ENCODE measurements around the gene HAND2.

Gene HAND2

GRCh38 chr4:173529477-173530325 is at the start of gene HAND2:
TSS of gene HAND2 (minus strand) at chr4:173530229. CDS start at chr4:173529289, 940 bp downstream.
- H4K20me1 ChIP-seq (ENCODE audit: insufficient read depth, low read length, poor library complexity, severe bottlenecking), result no peaks in the 10 kb centered on the region
- no peaks in the 10 kb centered on the region for H3K9me3 ChIP-seq (ENCODE audit: insufficient read depth, low read depth, low read length)
- H3K9ac ChIP-seq (ENCODE audit: low read depth, low read length, poor library complexity, severe bottlenecking), result no peak within 1 kb of the TSS
- no peak within 1 kb of the TSS for H3K4me2 ChIP-seq (ENCODE audit: low read depth, low read length, poor library complexity, severe bottlenecking)
- no peaks in the 10 kb centered on the region for H3K27me3 ChIP-seq (ENCODE audit: insufficient read depth, low read length, poor library complexity, severe bottlenecking)
- no peak within 1 kb of the TSS for H3K4me3 ChIP-seq (ENCODE audit: low read length, poor library complexity, severe bottlenecking)
- H3K9me2 ChIP-seq (replicated peaks; ENCODE audit: low read depth, low read length), result no peaks in the 10 kb centered on the region
- H3K36me3 ChIP-seq (ENCODE audit: insufficient read depth, low read length), result no peaks in the 10 kb centered on the region
- TF ChIP-seq CTCF (conservative IDR thresholded peaks at IDR 0.05; ENCODE audit: low read length) (no peak), EZH2phosphoT487 (IDR thresholded peaks at IDR 0.05; ENCODE audit: borderline replicate concordance) (no peak)
- H2AFZ ChIP-seq (ENCODE audit: low read length), result no peak within 1 kb of the TSS
- no peaks in the 10 kb centered on the region for H3F3A ChIP-seq (ENCODE audit: low read depth)
- no peaks in the 10 kb centered on the region for H3K79me2 ChIP-seq (ENCODE audit: insufficient read depth, low read length)
- H3K4me1 ChIP-seq (ENCODE audit: insufficient read depth, low read length, poor library complexity, severe bottlenecking), result no peaks in the 10 kb centered on the region

DNA sequence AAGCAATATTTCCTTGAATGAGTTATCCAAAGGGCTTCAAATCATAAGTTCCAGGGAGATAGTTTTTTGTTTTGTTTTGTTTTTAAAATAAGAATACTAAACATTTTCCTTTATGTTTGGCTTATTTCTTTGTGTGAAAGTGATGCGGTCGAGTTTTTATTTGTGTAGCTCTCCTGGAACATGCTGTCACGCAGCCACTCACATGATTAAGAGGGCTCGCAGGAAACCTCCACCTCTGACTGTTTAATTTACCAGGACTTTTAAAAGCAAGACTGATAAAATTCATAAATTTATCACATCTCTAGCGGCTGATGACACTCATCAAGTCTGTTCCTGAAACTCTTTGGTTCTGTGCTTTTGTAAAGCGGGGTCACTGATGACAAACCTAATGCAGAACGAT is 48.9 kb upstream of the HAND2 start:
- no peaks in the 10 kb centered on the region for H3K27me3 ChIP-seq (ENCODE audit: insufficient read depth, low read length, poor library complexity, severe bottlenecking)
- TF ChIP-seq CTCF (conservative IDR thresholded peaks at IDR 0.05; ENCODE audit: low read length) (no peak), EZH2phosphoT487 (IDR thresholded peaks at IDR 0.05; ENCODE audit: borderline replicate concordance) (no peak)
- no peaks in the 10 kb centered on the region for H4K20me1 ChIP-seq (ENCODE audit: insufficient read depth, low read length, poor library complexity, severe bottlenecking)
- H3K9me2 ChIP-seq (replicated peaks; ENCODE audit: low read depth, low read length), result no peaks in the 10 kb centered on the region
- H3K36me3 ChIP-seq (ENCODE audit: insufficient read depth, low read length), result no peaks in the 10 kb centered on the region
- H3K9ac ChIP-seq (ENCODE audit: low read depth, low read length, poor library complexity, severe bottlenecking), result no peak overlapping the region
- H3K79me2 ChIP-seq (ENCODE audit: insufficient read depth, low read length), result no peaks in the 10 kb centered on the region
- H2AFZ ChIP-seq (ENCODE audit: low read length), result no peak overlapping the region
- no peaks in the 10 kb centered on the region for H3K4me1 ChIP-seq (ENCODE audit: insufficient read depth, low read length, poor library complexity, severe bottlenecking)
- no peaks in the 10 kb centered on the region for H3K9me3 ChIP-seq (ENCODE audit: insufficient read depth, low read depth, low read length)
- no peak overlapping the region for H3K4me3 ChIP-seq (ENCODE audit: low read length, poor library complexity, severe bottlenecking)
- H3F3A ChIP-seq (ENCODE audit: low read depth), result no peaks in the 10 kb centered on the region
- no peak overlapping the region for H3K4me2 ChIP-seq (ENCODE audit: low read depth, low read length, poor library complexity, severe bottlenecking)

DNA sequence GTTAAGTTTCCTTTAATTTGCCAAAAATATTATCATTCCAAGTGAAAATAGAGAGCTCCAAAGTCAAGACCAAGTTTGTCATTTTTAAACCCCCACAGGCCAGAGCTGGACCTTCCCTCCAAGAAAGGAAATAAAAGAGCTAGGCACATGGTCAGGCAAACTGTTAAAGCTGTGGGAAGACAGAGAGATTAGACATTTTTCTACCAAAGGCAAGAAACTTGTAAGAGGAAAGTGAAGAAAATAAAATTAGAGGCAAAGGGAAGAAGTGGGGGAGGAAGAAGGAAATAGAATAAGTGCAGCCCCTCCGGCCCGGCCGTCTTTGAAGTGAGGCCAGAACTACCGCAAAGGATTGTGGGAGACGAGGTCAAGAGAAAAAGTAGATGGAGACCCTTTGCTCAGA is 47.9 kb upstream of the HAND2 start:
- H3K9me3 ChIP-seq (ENCODE audit: insufficient read depth, low read depth, low read length), result no peaks in the 10 kb centered on the region
- H3K36me3 ChIP-seq (ENCODE audit: insufficient read depth, low read length), result no peaks in the 10 kb centered on the region
- H3K9ac ChIP-seq (ENCODE audit: low read depth, low read length, poor library complexity, severe bottlenecking), result no peak overlapping the region
- no peak overlapping the region for H3K4me3 ChIP-seq (ENCODE audit: low read length, poor library complexity, severe bottlenecking)
- no peak overlapping the region for H2AFZ ChIP-seq (ENCODE audit: low read length)
- no peaks in the 10 kb centered on the region for H3K9me2 ChIP-seq (replicated peaks; ENCODE audit: low read depth, low read length)
- no peaks in the 10 kb centered on the region for H4K20me1 ChIP-seq (ENCODE audit: insufficient read depth, low read length, poor library complexity, severe bottlenecking)
- no peaks in the 10 kb centered on the region for H3F3A ChIP-seq (ENCODE audit: low read depth)
- no peaks in the 10 kb centered on the region for H3K27me3 ChIP-seq (ENCODE audit: insufficient read depth, low read length, poor library complexity, severe bottlenecking)
- no peak overlapping the region for H3K4me2 ChIP-seq (ENCODE audit: low read depth, low read length, poor library complexity, severe bottlenecking)
- H3K4me1 ChIP-seq (ENCODE audit: insufficient read depth, low read length, poor library complexity, severe bottlenecking), result no peaks in the 10 kb centered on the region
- H3K79me2 ChIP-seq (ENCODE audit: insufficient read depth, low read length), result no peaks in the 10 kb centered on the region
- no peak for TF ChIP-seq CTCF (conservative IDR thresholded peaks at IDR 0.05; ENCODE audit: low read length)
- no peak for TF ChIP-seq EZH2phosphoT487 (IDR thresholded peaks at IDR 0.05; ENCODE audit: borderline replicate concordance)

All from Loucy (cell line).